GM23338 (cell line): ENCODE measurements around the gene NTN4. TPM values are rescaled to one million over a fixed set of nuclear protein-coding genes. Genes with fewer than 3 reads are reported as not detected.

ENCODE experiments used
- ATAC-seq: fragments of 200-7000 bp; cut with Tn5 transposase; 3 replicates; pipeline ENCODE4 v1.9.1; 2020
- DNase-seq: peaks from one replicate; pipeline ENCODE4 v3.0.0-alpha.2; 2015; ENCODE audit warnings: low spot score
- H2AFZ ChIP-seq: fragments of 200-600 bp; sonication (generic); 2 replicates; pipeline ENCODE4 v1.8.0; 2016; ENCODE audit warnings: antibody characterized with exemption, mild to moderate bottlenecking, moderate library complexity
- H3F3A ChIP-seq: fragments of 200-600 bp; sonication (generic); replicated peaks from 2 replicates; pipeline ENCODE4 v1.8.0; 2017; ENCODE audit warnings: antibody characterized with exemption, mixed run types, low read depth
- H3K27ac ChIP-seq: fragments of 200-600 bp; sonication (generic); 2 replicates; pipeline ENCODE4 v1.6.1; 2016; ENCODE audit warnings: low read depth
- H3K27me3 ChIP-seq: fragments of 200-600 bp; sonication (generic); 2 replicates; pipeline ENCODE4 v1.8.0; 2016; ENCODE audit warnings: mild to moderate bottlenecking, mixed run types, moderate library complexity; ENCODE audit not compliant: insufficient read depth
- H3K36me3 ChIP-seq: fragments of 200-600 bp; sonication (generic); 2 replicates; pipeline ENCODE4 v1.8.0; 2016; ENCODE audit warnings: mild to moderate bottlenecking; ENCODE audit not compliant: insufficient read depth
- H3K4me1 ChIP-seq: fragments of 200-600 bp; sonication (generic); 2 replicates; pipeline ENCODE4 v1.8.0; 2016; ENCODE audit warnings: mild to moderate bottlenecking, moderate library complexity; ENCODE audit not compliant: insufficient read depth
- H3K4me2 ChIP-seq: fragments of 200-600 bp; sonication (generic); 2 replicates; pipeline ENCODE4 v1.7.1; 2017; ENCODE audit warnings: mixed run types
- H3K4me3 ChIP-seq: fragments of 200-600 bp; sonication (generic); 2 replicates; pipeline ENCODE4 v1.6.1; 2016; ENCODE audit warnings: mixed run types
- H3K79me2 ChIP-seq: fragments of 200-600 bp; sonication (generic); replicated peaks from 2 replicates; pipeline ENCODE4 v1.8.0; 2017; ENCODE audit warnings: mild to moderate bottlenecking; ENCODE audit not compliant: insufficient read depth
- H3K9me2 ChIP-seq: fragments of 200-600 bp; sonication (generic); 2 replicates; pipeline ENCODE4 v1.8.0; 2017; ENCODE audit not compliant: insufficient read depth
- H4K20me1 ChIP-seq: fragments of 200-600 bp; sonication (generic); replicated peaks from 2 replicates; pipeline ENCODE4 v1.8.0; 2017; ENCODE audit warnings: mild to moderate bottlenecking; ENCODE audit not compliant: insufficient read depth
- H3K27ac Mint-ChIP-seq: 2 replicates; pipeline ENCODE4 v1.8.0; 2020; ENCODE audit warnings: inconsistent platforms, mild to moderate bottlenecking, moderate library complexity, mixed read lengths
- H3K27me3 Mint-ChIP-seq: 3 replicates; pipeline ENCODE4 v1.8.0; 2022; ENCODE audit warnings: low read depth, mild to moderate bottlenecking, moderate library complexity, mixed read lengths, inconsistent platforms; ENCODE audit not compliant: insufficient read depth, poor library complexity
- H3K36me3 Mint-ChIP-seq: 3 replicates; pipeline ENCODE4 v1.8.0; 2021; ENCODE audit warnings: low read depth, mild to moderate bottlenecking, inconsistent platforms, moderate library complexity, mixed read lengths
- H3K4me1 Mint-ChIP-seq: 3 replicates; pipeline ENCODE4 v1.8.0; 2020; ENCODE audit warnings: mild to moderate bottlenecking, inconsistent platforms, mixed read lengths
- H3K4me3 Mint-ChIP-seq: 3 replicates; pipeline ENCODE4 v1.8.0; 2021; ENCODE audit warnings: moderate library complexity, mild to moderate bottlenecking, inconsistent platforms, mixed read lengths
- H3K9me3 Mint-ChIP-seq: 3 replicates; pipeline ENCODE4 v1.8.0; 2020; ENCODE audit warnings: moderate library complexity, mild to moderate bottlenecking, inconsistent platforms, mixed read lengths
- CREB1 ChIP-seq: fragments of 250-450 bp; sonication (Bioruptor Pico); IDR thresholded peaks from 2 replicates; pipeline ENCODE4 v1.5.0; 2020; ENCODE audit warnings: low read depth, mild to moderate bottlenecking, moderate library complexity
- CTCF ChIP-seq, 2 experiments: fragments of 200-600 bp in 1 of 2; sonication (generic) in 1 of 2; conservative IDR thresholded peaks; 2 replicates each; pipeline versions ENCODE4 v1.5.1 to v1.6.1; 2016 to 2017; ENCODE audit warnings: antibody characterized with exemption in 2 of 2, low read depth in 2 of 2, mild to moderate bottlenecking in 2 of 2, moderate library complexity in 1 of 2
- ETS1 ChIP-seq: IDR thresholded peaks from 2 replicates; pipeline ENCODE4 v1.6.1; 2016; ENCODE audit warnings: antibody characterized with exemption
- EZH2 ChIP-seq: fragments of 200-600 bp; sonication (generic); IDR thresholded peaks from one replicate; pipeline ENCODE4 v1.8.0; 2017; ENCODE audit warnings: antibody characterized with exemption, mild to moderate bottlenecking, low read depth; ENCODE audit not compliant: unreplicated experiment
- EZH2phosphoT487 ChIP-seq: fragments of 200-600 bp; sonication (generic); IDR thresholded peaks from one replicate; pipeline ENCODE4 v1.8.1; 2018; ENCODE audit warnings: antibody characterized with exemption; ENCODE audit not compliant: unreplicated experiment
- JUNB ChIP-seq: IDR thresholded peaks from one replicate; pipeline ENCODE4 v1.6.1; 2016; ENCODE audit warnings: antibody characterized with exemption; ENCODE audit not compliant: unreplicated experiment
- NANOG ChIP-seq: IDR thresholded peaks from 2 replicates; pipeline ENCODE4 v1.6.1; 2016; ENCODE audit warnings: antibody characterized with exemption, borderline replicate concordance
- POLR2AphosphoS5 ChIP-seq: IDR thresholded peaks from 2 replicates; pipeline ENCODE4 v1.6.1; 2016; ENCODE audit warnings: antibody characterized with exemption, low read depth
- REST ChIP-seq: IDR thresholded peaks from one replicate; pipeline ENCODE4 v1.6.1; 2018; ENCODE audit warnings: antibody characterized with exemption; ENCODE audit not compliant: unreplicated experiment
- ZNF114 ChIP-seq: fragments of 250-450 bp; sonication (Bioruptor Pico); IDR thresholded peaks from 2 replicates; pipeline ENCODE4 v1.5.0; 2020; ENCODE audit warnings: mild to moderate bottlenecking, moderate library complexity
- ZNF331 ChIP-seq: fragments of 250-450 bp; sonication (Bioruptor Pico); IDR thresholded peaks from 2 replicates; pipeline ENCODE4 v1.5.0; 2020; ENCODE audit warnings: low read depth, mild to moderate bottlenecking, moderate library complexity
- ZNF462 ChIP-seq: fragments of 250-450 bp; sonication (Bioruptor Pico); IDR thresholded peaks from 2 replicates; pipeline ENCODE4 v1.5.0; 2020; ENCODE audit warnings: mild to moderate bottlenecking, moderate library complexity
- polyA plus RNA-seq: library from polyadenylated mRNA; unstranded; fragments of >200 nt; fragmentation: Nextera tagmentation; extraction: Ambion mirVana; gene quantifications from 2 replicates; pipeline ENCODE4 v1.2.1, GENCODE V29; 2016
- total RNA-seq: library from RNA; depleted of rRNA; stranded (reverse); fragments of >200 nt; shearing (Covaris generic); gene quantifications from 2 replicates; pipeline ENCODE4 v1.2.3, GENCODE V29; 2014

The NTN4 gene
- total and polyA plus RNA-seq, 2 experiments from 2014 or later: 1.5 to 3.8 TPM

- peaks cover 7% of the 10 kb centered on the region; the same call in 1 of the 2 replicates for H3K4me1 ChIP-seq
- no peaks in the 10 kb centered on the region for H3K79me2 ChIP-seq
- H3K36me3 ChIP-seq: no peaks in the 10 kb centered on the region
- TF ChIP-seq NANOG (no peak), ZNF114 (CRISPR knock-in tag) (no peak), EZH2phosphoT487 (no peak), CTCF (conservative IDR thresholded peaks at IDR 0.05; ENCODE audit: low read depth in 2 of 2) (no peak), ZNF462 (CRISPR knock-in tag) (no peak), EZH2 (no peak), POLR2AphosphoS5 (no peak), JUNB (no peak), CREB1 (no peak), REST (no peak), ZNF331 (no peak), ETS1 (no peak)
- H3K27ac Mint-ChIP-seq: no peak overlapping the region
- no peaks in the 10 kb centered on the region for H3K9me3 Mint-ChIP-seq
- no peaks in the 10 kb centered on the region for H3K9me2 ChIP-seq
- H3K36me3 Mint-ChIP-seq: no peaks in the 10 kb centered on the region
- peaks cover 1% of the 10 kb centered on the region; the same call in 1 of the 2 replicates for H3K27me3 ChIP-seq
- H3K4me2 ChIP-seq: no peak overlapping the region
- peaks cover 1% of the 10 kb centered on the region for H3K27me3 Mint-ChIP-seq
- H2AFZ ChIP-seq: peak overlapping the region; percentile 84
- DNase-seq (no peak), ATAC-seq (no peak; the same call in 2 of the 3 replicates)
- H3K4me1 Mint-ChIP-seq: peaks cover 11% of the 10 kb centered on the region
- H3K27ac ChIP-seq: no peak overlapping the region
- no peaks in the 10 kb centered on the region for H3F3A ChIP-seq
- no peaks in the 10 kb centered on the region for H4K20me1 ChIP-seq
- H3K4me3 Mint-ChIP-seq: no peak overlapping the region; the same call in 2 of the 3 replicates
- H3K4me3 ChIP-seq: no peak overlapping the region
Observed at GRCh38 chr12:95838125-95838524, 47.6 kb upstream of the NTN4 start.
